Epithelial cell of prostate (primary cell): ENCODE measurements around the gene OGN.

Experiments
- DNase-seq: peaks from one replicate; pipeline ENCODE4 v3.0.0-alpha.2; 2011; ENCODE audit warnings: low read depth, low spot score
- H3K27ac ChIP-seq: fragments of 450-650 bp; 2 replicates; pipeline ENCODE4 v1.5.1; 2017; ENCODE audit warnings: mild to moderate bottlenecking

OGN gene

DNA sequence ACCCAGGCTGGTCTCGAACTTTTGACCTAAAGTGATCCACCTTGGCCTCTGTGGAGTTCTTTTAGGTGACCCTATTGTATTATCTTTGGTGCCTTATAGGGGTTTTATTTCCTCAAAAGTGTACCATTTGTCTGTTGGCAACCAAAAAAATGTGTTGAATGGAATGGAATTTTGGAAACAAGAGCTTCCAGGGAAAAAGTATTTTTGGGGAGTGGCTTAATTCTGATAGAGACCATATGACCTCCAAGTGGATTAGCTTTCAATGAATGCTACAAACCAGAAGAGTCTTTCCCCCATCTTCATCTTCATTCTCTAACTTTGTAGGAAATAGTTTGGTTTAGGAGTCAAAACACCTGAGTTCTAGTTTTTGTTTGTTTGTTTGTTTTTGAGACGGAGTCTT lies 3.4 kb upstream of the OGN start:
- no peak overlapping the region for H3K27ac ChIP-seq
- no peak for DNase-seq

DNA sequence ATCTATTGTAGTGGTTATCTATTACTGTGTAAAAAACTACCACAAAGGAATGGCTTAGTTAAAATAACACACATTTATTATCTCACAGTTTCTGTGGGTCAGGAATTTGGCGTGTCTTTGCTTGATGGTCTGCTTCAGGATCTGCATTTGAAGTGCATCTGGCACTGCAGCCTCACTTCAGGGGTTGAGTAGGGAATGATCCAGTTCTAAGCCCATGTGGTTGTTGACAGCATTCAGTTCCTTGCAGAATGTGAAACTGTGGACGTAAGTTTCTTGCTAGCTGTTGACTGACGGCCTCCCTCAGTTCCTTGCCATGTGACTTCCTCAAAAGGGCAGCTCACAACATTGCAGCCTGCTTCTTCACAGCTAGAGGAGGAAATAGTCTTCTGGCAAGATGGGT lies 2.1 kb upstream of the OGN start:
- DNase-seq: no peak
- H3K27ac ChIP-seq: no peak overlapping the region

DNA sequence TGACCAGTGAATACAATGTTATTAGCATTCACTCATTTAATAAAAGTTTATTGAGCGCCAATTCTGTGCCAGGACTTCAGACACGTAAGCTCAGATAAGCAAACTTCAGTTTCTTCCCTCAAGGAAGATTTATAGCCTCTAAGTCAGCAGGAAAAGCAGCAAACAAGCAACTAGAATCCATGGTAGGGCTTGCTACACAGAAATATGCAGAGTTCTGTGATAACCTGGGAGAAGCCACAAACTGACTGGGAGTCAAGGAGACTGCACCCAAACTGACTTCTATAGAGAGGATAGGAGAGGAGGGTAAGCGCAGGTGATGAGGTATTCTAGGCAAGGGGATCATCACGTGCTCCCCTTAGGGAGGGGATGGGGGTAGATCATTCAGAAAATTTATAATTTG lies 1.4 kb upstream of the OGN start:
- H3K27ac ChIP-seq: no peak overlapping the region
- no peak for DNase-seq

DNA sequence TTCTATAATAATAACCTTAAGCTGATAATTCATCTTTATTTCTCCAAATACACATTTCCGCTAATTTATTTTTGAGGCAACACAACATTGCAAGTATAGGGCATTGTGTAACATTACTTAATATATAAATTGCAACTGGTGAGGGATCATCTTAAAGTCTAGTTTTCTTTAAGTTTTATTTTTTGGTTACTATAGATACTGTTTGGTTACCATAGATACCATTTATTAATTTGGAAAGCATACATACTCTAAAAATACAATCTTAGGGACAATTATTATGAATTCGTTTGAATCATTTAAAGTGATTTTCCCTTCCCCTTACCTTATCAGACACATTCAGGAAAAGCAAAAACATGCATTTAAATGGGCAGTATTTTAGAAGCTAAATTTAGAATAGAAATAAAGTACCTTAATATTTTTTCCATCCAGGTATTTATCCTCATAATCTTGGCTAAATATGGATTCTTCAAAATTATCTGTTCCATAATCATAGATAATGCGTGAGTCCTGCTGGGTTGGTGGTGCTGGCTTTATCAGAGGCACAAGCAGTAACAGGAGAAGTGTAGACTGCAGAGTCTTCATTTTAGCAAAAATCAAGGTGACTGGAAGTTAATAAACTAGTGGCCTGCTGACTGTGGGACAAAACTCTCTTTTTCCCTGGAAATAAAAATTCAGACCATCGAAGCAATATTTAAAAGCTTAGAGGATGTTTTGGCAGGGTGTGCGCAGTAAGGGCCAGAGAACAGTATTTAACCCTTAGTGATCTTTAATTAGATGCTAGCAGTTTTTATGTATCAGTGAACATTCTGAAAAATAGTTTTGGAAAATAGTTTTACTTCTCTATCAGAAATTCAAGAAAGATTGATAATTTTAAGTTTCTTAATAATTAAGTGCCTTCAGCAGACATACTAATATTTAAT lies 1.3 kb downstream of the OGN start:
- H3K27ac ChIP-seq: no peak overlapping the region
- no peak for DNase-seq

GRCh38 chr9:92402360-92402759 lies 2.0 kb downstream of the OGN start:
- DNase-seq: no peak
- H3K27ac ChIP-seq: no peak overlapping the region

DNA sequence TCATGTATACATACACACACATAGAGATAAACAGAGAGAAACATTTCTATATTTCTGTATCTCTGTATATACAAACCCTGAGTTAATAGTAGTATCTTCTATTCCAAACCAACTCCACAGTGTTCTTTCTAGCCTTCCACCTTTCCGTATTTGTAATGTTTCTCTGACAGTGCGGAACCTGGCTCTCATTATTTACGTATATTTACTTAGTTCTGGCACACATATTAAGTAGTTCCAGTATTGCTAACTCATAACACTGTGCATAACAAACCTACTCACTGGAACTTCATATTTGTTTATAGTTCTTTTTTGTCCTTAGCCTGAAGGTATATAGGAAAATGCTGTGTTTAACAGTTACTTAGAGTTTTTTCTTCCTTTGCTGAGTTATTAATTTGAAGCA lies 6.5 kb downstream of the OGN start:
- DNase-seq: no peak
- H3K27ac ChIP-seq: no peak overlapping the region

DNA sequence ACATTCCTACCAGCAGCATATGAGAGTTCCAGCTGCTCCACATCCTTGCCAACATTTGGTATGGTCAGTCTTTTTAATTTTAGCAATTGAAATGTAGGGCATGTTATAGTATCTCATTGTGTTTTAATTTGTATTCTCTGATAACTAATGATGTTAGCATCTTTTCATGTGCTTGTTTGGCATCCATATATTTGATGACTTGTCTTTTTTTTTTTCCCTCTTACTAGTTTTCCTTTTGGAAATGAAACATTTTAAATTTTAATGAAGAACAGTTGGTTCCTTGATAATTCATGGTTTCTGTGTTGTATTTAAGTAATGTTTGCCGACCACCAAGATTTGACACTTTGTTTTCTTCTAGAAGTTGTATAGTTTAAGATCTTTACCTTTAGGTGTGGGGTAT lies 8.8 kb downstream of the OGN start:
- H3K27ac ChIP-seq: no peak overlapping the region
- DNase-seq: no peak

DNA sequence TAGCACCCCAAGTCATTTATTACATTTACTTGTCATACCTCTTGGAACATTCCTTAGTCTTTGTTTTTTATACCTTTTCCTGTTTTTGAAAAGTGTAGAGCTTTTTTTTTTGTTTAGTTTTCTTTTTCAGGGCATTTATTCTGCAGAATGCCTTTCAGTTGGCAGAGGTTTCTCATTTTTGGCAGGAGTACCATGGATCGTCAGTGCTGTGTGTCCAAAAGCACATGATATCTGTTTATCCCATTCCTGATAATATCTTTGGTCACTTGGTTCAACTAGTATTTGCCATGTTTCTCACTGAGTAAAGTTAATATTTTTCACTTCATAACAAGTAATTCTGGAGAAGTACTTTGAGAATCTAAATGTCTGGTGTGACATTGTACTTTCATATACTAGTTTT lies 10.7 kb downstream of the OGN start:
- no peak overlapping the region for H3K27ac ChIP-seq
- DNase-seq: no peak

DNA sequence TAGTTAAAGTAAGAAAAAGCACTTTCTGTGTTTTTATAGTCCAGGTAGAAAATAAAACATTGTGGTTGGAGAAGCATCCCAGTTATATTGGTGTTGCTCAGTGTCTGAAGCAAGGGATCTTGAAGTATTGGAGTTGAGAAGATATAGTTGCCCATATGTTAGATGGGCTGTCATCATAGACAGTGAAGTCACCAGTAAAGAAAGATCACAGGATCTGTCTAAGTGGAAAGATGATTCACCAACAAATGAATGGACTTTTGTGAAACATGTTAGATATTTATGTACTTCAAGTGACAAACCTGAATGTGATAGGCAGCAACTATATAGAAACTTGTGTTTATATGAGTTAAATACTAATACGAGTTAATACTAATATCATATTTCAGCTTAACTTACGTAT lies 11.7 kb downstream of the OGN start:
- no peak for DNase-seq
- H3K27ac ChIP-seq: no peak overlapping the region

DNA sequence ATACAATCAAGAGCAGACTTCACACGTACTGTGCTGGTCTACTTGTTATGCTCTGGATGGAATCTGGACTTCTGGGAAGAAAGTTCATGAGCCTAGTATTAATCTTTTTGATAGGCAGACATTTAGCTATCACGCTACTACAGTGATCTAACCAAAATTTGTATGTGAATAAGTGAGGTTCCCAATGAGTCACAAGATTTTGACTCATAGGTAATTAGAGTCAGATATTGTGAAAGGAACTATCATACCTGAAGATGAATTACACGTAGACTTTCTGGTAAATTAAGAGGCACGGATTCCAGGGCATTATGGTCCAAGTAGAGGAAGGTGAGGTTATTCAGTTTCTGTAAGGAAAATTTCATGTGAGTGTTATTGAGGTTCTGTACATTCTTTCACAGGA lies 18.4 kb downstream of the OGN start:
- peak; percentile 46 for DNase-seq

DNA sequence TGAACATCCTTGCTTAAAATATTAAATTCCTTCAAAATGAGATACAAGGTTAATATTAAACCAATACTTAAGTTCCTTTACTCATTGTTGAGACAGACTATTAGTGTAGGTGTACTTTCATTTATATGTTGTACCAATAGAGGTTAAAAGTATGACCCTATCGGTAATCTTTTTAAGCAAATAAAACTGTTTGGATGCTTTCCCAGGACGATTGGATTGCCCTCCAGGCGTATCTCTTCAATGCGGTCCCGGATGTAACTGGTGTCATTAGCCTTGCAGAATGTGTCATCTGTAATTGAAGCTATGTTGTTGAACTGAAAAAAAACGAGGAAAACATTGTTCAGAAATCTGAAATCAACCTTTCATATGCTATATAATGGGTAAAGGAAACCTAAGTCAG lies 18.9 kb downstream of the OGN start:
- peak overlapping the region; percentile 10 for H3K27ac ChIP-seq
- no peak for DNase-seq

More for the DNA sequence above, 18.4 kb downstream of the OGN start:
- H3K27ac ChIP-seq: peak overlapping the region; percentile 10

GRCh38 chr9:92385001-92385400 lies 19.4 kb downstream of the OGN start:
- no peak overlapping the region for H3K27ac ChIP-seq

GRCh38 chr9:92384375-92384774 lies 20.0 kb downstream of the OGN start:
- no peak overlapping the region for H3K27ac ChIP-seq
- no peak for DNase-seq

More at GRCh38 chr9:92385001-92385400, 19.4 kb downstream of the OGN start:
- no peak for DNase-seq

GRCh38 chr9:92381775-92382174 lies 22.6 kb downstream of the OGN start:
- no peak overlapping the region for H3K27ac ChIP-seq
- DNase-seq: no peak

DNA sequence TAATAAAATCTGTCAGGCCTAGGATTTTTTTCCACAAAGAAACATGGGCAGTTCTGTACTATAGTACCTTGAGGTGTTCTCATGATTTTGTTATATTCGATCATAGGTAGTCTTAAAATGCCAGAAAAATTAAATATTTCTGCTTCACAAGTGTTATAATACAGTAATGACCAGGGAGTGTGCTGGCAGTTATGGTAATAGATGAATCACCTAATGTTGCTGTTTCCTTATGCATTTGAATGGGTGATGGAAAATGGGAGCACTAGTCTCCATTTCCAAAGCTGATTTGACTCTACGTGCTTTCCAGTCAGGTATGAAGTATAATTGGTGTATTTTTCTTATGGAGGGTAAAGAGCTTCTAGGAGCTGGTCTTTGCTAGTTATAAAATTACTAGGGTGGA lies 23.8 kb downstream of the OGN start:
- H3K27ac ChIP-seq: no peak overlapping the region
- no peak for DNase-seq

DNA sequence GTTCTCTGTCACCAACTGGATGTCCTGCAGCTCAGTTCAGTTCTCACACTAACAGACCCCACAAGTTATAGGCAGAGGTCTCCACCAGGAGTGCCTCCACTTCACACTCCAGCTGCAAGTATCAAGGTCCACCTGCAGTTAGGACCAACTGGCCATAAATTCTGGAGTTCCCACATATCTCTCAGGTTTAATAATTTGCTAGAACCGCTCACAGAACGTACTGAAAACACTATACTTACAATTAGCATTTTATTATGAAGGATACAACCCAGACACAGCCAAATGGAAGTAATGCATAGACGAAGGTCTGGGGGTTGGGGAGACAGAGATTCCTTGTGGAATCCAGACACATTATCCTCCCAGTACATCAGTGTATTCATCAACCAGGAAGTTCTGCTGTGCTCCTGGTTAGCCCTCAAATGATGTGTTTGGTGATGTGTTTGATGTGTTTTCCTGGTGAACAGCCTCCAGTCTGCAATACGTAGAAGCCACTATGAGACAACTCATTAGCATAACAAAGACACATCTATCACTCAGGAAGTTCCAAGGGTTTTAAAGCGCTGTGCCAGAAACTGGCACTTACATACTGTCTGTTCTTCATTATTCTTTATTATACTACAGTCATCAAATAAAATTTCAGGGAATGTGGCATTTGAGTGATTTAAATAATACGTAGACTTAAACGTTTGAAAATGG lies 25.4 kb downstream of the OGN start:
- no peak for DNase-seq
- no peak overlapping the region for H3K27ac ChIP-seq

GRCh38 chr9:92377876-92378275 lies 26.5 kb downstream of the OGN start:
- H3K27ac ChIP-seq: no peak overlapping the region
- DNase-seq: no peak

DNA sequence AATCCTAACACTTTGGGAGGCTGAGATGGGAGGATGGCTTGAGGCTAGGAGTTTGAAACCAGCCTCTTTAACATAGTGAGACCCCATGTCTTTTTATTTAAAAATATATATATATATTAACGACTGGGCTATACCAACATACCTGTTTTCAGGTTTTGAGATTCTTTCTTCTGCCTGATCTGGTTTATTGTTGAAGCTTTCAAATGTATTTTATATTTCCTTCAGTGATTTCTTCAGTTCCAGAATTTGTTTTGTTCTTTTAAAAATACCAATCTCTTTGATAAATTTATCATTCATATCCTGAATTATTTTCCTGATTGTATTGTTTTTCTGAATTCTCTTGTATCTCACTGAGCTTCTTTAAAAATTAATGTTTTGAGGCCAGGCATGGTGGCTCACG lies 31.2 kb downstream of the OGN start:
- H3K27ac ChIP-seq: no peak overlapping the region
- DNase-seq: no peak

GRCh38 chr9:92369075-92369474 lies 35.3 kb downstream of the OGN start:
- DNase-seq: no peak
- no peak overlapping the region for H3K27ac ChIP-seq

DNA sequence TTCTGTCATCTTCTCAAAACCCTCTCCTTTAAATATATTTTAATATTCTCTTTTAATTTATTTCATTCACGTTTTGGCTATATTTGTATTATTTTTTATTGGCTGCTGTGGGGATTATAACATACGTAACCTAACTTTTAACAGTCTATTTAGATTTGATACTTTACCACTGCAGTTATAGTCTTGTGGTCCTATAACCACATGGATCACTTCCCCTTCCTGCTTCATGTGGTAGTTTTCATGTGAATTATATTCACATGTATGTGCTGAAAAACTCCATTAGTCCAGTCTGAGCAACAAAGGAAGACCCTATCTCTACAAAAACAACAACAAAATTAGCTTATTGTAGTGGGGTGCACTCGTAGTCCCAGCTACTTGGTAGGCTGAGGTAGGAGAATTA lies 44.3 kb downstream of the OGN start:
- no peak overlapping the region for H3K27ac ChIP-seq
- no peak for DNase-seq

DNA sequence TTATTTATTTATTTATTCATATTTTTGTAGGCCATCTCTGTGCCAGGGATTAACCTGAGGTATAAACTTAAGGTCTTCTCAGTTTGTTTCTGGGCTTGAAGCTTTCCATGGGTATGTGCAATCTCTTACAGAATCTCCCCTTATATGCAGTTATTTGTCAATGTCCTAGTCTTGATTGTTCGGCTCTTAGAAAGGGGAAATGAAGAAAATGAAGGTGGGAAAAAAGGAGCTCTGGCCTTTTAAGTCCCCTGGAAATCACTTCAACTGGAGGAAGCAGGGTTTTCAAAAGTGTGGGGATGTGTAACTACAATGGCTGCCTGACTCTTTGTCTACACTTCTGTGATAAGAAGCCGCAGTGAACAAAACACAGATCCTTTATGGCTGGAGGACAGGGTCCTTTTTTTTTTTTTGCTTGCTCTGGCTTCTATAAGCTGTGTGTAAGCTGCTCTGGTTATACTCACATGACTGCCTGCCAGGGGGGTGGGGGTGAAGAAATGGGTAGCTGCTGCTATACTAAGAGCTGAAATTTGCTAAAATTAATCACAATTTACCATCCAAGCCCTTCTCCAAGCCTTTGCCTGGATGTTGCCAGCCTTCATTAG lies 44.9 kb downstream of the OGN start:
- H3K27ac ChIP-seq: no peak overlapping the region
- DNase-seq: no peak
